HG02973 (cell line): Measurements from ENCODE around the gene TUBA3E.
A peak's percentile ranks its signal among the peaks of the same experiment; 100 is the strongest.
"Not testable (repeated sequence)": the region's sequence is repeated elsewhere in the genome, so short reads cannot be mapped to it uniquely, and the experiment has no call there.

Experiments used
- ATAC-seq: cut with Tn5 transposase; IDR thresholded peaks from one replicate; pipeline ENCODE4 v1.9.1; 2021; ENCODE audit warnings: moderate library complexity; ENCODE audit not compliant: unreplicated experiment

TUBA3E gene

GRCh38 chr2:130150181-130151144, 47.8 kb downstream of the TUBA3E start:
- no peak for ATAC-seq

GRCh38 chr2:130148515-130148914, 49.7 kb downstream of the TUBA3E start:
- not testable (repeated sequence) for ATAC-seq

GRCh38 chr2:130145006-130145414, 53.2 kb downstream of the TUBA3E start, which contains the start of gene CCDC74B:
Gene CCDC74B (minus strand): TSS chr2:130145112. CDS start chr2:130144996, 116 bp downstream.
- peak; percentile 80 for ATAC-seq

GRCh38 chr2:130143266-130144039, 54.8 kb downstream of the TUBA3E start:
- ATAC-seq, result peak; percentile 30

- not testable (repeated sequence) for ATAC-seq
Observed at GRCh38 chr2:130142396-130143265, 55.6 kb downstream of the TUBA3E start.
